ENCODE results near the gene PRKCE. TPM values are rescaled to one million over a fixed set of nuclear protein-coding genes. Genes with fewer than 3 reads are reported as not detected.

The PRKCE gene
- total and polyA plus RNA-seq, 3 donors from 2014 or later, result 27.4 to 35.8 (median 33.1) TPM

GRCh38 chr2:46087492-46087891 lies 436.0 kb downstream of the PRKCE start:
- Histone ChIP-seq H3K4me3 (no peak overlapping the region), H3K36me3 (ENCODE audit: low read depth, missing control alignments) (no peaks in the 10 kb centered on the region), H3K9me3 (no peaks in the 10 kb centered on the region), H3K4me1 (no peaks in the 10 kb centered on the region), H3K27me3 (no peaks in the 10 kb centered on the region), H3K27ac (no peak overlapping the region)
- no peak for DNase-seq
- intact Hi-C loops (cut with DNase I; ENCODE audit: low total_unique reads), result no loop called here
- 94 to 96% methylated on average over 4 of the region's 4 CpGs for WGBS, 2 donors
- TF ChIP-seq CTCF (IDR thresholded peaks at IDR 0.05), result no peak
- no peak for TF ChIP-seq POLR2A (IDR thresholded peaks at IDR 0.05)

- TF ChIP-seq POLR2A (IDR thresholded peaks at IDR 0.05) (no peak), CTCF (IDR thresholded peaks at IDR 0.05) (no peak)
- WGBS, 2 donors, result 14 to 52% methylated on average over 2 to 3 of the region's 3 CpGs
- Histone ChIP-seq H3K27me3 (no peaks in the 10 kb centered on the region), H3K27ac (no peak overlapping the region), H3K9me3 (no peaks in the 10 kb centered on the region), H3K4me3 (no peak overlapping the region), H3K36me3 (ENCODE audit: low read depth, missing control alignments) (no peaks in the 10 kb centered on the region), H3K4me1 (no peaks in the 10 kb centered on the region)
- no peak for DNase-seq
- intact Hi-C loops (cut with DNase I; ENCODE audit: low total_unique reads), result no loop called here
Observed at GRCh38 chr2:46091004-46091403, 439.5 kb downstream of the PRKCE start.

GRCh38 chr2:46091961-46092667 lies 440.6 kb downstream of the PRKCE start:
- intact Hi-C loops (cut with DNase I; ENCODE audit: low total_unique reads), result no loop called here
- H3K4me3 ChIP-seq, result no peak overlapping the region
- no peaks in the 10 kb centered on the region for H3K27me3 ChIP-seq
- 84 to 90% methylated on average over 6 of the region's 6 CpGs for WGBS, 2 donors
- TF ChIP-seq CTCF (IDR thresholded peaks at IDR 0.05) (no peak), POLR2A (IDR thresholded peaks at IDR 0.05) (no peak)
- no peak overlapping the region for H3K27ac ChIP-seq
- H3K36me3 ChIP-seq (ENCODE audit: low read depth, missing control alignments), result no peaks in the 10 kb centered on the region
- H3K4me1 ChIP-seq, result no peaks in the 10 kb centered on the region
- no peak for DNase-seq
- no peaks in the 10 kb centered on the region for H3K9me3 ChIP-seq

DNA sequence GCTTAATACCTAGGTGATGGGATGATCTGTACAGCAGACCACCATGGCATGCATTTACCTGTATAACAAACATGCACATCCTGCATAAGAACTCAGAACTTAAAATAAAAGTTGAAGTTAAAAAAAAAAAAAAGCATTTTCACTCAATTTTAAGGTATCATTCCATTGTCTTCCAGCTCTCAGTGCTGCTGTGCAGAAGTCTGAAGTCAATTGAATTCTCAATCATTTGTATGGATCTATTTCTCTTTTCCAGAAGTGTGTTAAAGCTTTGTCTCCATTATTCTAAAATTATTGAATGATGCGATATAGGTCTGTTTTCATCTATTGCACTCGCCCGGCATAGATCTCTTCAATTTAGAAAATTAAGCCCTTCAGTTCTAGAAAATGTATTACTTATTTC lies 443.2 kb downstream of the PRKCE start:
- intact Hi-C loops (cut with DNase I; ENCODE audit: low total_unique reads), result no loop called here
- TF ChIP-seq POLR2A (IDR thresholded peaks at IDR 0.05) (no peak), CTCF (IDR thresholded peaks at IDR 0.05) (no peak)

DNA sequence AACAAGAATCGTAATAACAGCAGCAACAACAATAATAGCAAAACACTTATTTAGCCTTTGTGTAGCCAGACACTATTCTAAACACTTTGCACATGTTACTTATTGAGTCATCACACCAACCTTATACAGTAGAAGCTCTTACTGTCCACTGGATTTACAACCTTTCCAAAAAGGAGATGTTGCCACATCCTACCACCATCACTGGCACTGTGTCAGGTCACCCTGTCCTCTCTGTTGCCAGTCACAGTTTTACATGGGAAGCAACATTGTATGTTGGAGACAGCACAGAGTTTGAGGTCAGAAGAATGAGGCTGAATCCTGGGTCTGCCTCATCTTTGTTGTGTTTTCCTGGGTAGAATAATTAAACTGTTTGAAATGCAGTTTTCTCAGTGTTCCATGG lies 444.4 kb downstream of the PRKCE start:
- H3K9me3 ChIP-seq, result no peaks in the 10 kb centered on the region
- H3K36me3 ChIP-seq (ENCODE audit: low read depth, missing control alignments), result no peaks in the 10 kb centered on the region
- no peak for DNase-seq
- H3K4me3 ChIP-seq, result no peak overlapping the region
- intact Hi-C loops (cut with DNase I; ENCODE audit: low total_unique reads), result no loop called here
- no peaks in the 10 kb centered on the region for H3K4me1 ChIP-seq
- no peaks in the 10 kb centered on the region for H3K27me3 ChIP-seq
- no peak overlapping the region for H3K27ac ChIP-seq
- TF ChIP-seq CTCF (IDR thresholded peaks at IDR 0.05) (no peak), POLR2A (IDR thresholded peaks at IDR 0.05) (no peak)
- WGBS, 2 donors, result 82 to 90% methylated on average over 1 of the region's 1 CpG

More for the DNA sequence above, 443.2 kb downstream of the PRKCE start:
- Histone ChIP-seq H3K27ac (no peak overlapping the region), H3K9me3 (no peaks in the 10 kb centered on the region), H3K36me3 (ENCODE audit: low read depth, missing control alignments) (no peaks in the 10 kb centered on the region), H3K4me3 (no peak overlapping the region), H3K27me3 (no peaks in the 10 kb centered on the region), H3K4me1 (no peaks in the 10 kb centered on the region)
- WGBS, 2 donors, result 78 to 81% methylated on average over 3 of the region's 3 CpGs
- DNase-seq, result no peak
